GM19397 (cell line): ENCODE measurements around the gene XPNPEP1.

Experiments used
- ATAC-seq: cut with Tn5 transposase; IDR thresholded peaks from one replicate; pipeline ENCODE4 v1.9.1; 2021; ENCODE audit warnings: mild to moderate bottlenecking, moderate library complexity; ENCODE audit not compliant: unreplicated experiment

XPNPEP1 gene

GRCh38 chr10:109866995-109867635, 56.2 kb downstream of the XPNPEP1 start:
- no peak for ATAC-seq

DNA sequence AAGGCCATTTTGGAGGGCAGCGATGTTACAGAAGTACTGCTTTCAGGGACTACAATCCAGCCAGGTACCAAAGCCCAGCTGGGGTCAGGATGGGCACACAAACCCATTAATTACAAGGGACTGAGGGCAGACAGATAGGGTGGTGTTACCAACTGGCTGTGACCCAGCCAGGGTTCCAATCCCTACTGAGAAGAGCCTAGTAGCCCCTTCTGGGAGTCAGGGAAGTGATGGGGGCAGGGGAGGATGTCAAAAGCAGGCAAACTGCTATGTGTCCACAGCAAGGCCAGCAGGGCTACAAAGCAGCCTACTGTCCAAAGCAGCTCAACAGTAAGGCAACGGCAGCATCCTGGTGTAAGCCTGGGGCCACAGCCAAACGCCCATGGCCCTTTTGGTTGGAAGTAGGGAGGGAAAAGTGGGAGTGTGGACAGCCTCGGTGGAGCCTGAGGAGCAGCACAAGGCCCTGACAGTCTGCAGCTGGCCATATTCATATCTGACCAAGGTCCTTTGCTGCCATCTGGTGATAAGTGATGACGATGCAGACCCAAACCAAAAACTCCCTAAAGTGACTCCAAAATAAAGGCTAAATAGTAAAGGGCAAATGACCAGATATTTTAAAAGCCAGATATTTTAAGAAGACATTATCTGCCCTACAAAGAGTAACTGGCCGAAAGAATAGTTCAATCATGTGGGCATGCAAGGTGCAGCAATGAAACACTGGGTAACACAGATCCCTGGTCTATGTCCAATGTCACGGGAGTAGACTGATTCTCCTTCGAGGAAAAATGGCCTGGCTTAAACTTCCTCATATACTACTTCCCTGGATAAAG, 56.9 kb downstream of the XPNPEP1 start:
- no peak for ATAC-seq

- ATAC-seq = no peak
These were observed 59.5 kb downstream of the XPNPEP1 start for GRCh38 chr10:109863775-109864174.

GRCh38 chr10:109862738-109863137, 60.6 kb downstream of the XPNPEP1 start:
- ATAC-seq = no peak

- ATAC-seq = no peak
These were observed 61.3 kb downstream of the XPNPEP1 start for GRCh38 chr10:109862041-109862440.

DNA sequence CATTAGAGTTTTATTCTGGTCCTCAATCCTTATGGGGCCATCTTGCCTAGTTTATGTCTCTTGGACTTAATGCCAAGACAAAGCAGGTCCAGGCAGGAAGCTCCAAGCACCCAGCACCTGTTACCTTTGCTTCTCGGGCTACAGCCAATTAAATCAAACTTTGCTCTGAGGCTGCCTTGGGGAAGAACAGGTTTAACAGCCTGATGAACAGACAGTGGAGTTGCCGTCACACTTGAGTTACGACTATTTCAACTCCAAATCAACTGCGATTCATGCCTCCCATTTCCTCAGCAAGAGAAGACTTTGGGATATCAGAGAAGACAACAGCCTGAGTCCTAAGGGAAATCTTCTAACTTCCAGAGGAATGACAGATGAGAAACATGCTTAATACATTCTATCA, 62.2 kb downstream of the XPNPEP1 start:
- no peak for ATAC-seq

DNA sequence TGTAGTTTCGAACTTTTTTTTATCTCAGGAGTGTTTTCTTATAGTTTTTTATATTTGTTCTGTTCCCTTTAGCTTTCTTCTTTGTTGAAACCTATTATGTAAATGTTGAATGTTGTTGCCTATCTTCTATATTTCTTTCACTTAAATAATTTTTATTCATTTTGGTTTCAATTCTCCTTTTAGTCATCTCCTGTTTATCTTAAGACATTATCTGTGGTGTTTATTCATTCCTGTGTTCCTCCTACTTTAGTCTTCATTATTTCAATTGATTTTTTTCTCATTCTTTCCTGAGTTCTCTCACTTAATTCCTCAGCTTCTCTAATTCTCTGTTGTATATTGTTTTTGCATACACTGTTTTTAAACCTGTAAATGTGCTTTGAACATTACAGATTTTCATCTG, 64.1 kb downstream of the XPNPEP1 start:
- no peak for ATAC-seq

DNA sequence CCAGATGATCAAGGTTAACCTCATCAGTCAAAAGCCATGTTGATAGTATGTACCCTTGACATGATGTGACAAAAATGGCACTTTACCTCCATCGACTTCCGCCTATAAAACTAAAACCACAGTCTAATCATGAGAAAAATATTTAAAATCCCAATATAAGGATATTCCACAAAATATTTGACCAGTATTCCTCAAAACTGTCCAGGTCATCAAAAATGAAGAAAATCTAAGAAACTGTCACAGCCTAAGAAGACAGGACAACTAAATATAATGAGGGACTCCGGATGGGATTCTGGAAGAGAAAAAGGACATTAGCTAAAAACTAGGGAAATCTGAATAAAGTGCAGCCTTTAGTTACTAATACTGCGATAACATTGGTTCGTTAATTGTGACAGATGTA, 67.6 kb downstream of the XPNPEP1 start:
- ATAC-seq = no peak

- no peak for ATAC-seq
These were observed 69.4 kb downstream of the XPNPEP1 start for GRCh38 chr10:109853921-109854320.

- peak; percentile 89 for ATAC-seq
These were observed 70.8 kb downstream of the XPNPEP1 start for GRCh38 chr10:109852475-109853037.

- ATAC-seq = peak; percentile 14
These were observed 71.5 kb downstream of the XPNPEP1 start for GRCh38 chr10:109851616-109852474.

DNA sequence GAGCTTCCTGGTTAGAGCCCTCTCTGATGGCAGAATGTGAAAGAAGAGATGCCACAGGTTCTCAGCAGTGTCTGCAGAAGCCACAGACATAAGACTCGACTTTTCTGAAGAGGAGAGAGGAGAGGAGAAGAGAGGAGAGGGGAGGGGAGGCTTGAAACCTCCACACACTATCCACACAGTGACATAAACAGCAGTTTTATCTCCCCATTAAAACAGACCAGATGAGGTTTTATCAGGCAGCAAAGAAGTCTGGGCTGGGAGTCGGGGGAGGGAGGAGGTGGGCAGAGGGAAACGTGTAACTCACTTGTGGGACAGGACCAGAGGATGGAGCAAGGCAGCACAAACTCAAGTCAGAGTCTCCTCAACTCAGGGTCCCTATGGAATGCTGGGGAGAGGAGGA, 76.5 kb downstream of the XPNPEP1 start:
- no peak for ATAC-seq

- ATAC-seq = no peak
These were observed 78.0 kb downstream of the XPNPEP1 start for GRCh38 chr10:109845308-109845707.

GRCh38 chr10:109838592-109839244, 84.6 kb downstream of the XPNPEP1 start:
- ATAC-seq = no peak

GRCh38 chr10:109837384-109837783, 85.9 kb downstream of the XPNPEP1 start:
- ATAC-seq = no peak

DNA sequence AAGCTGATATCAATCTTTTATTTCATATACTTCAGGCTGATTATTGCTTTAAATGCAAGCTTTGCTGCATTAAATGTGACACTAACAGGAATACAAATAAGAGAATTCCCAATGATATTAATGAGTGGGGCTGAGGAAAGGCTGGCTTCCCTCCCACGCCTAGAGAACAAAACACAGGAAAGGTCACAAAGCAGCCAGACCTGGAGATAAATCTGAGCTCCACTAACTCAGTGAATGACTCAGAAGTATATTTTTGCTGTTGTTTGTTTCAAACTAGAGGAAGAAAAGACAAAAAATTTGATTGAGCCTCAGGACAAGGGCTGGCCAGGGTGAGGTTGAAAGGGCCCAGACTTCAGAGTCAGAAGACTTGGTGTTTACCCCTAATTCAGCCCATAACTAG, 88.1 kb downstream of the XPNPEP1 start:
- ATAC-seq = no peak

GRCh38 chr10:109831846-109832245, 91.5 kb downstream of the XPNPEP1 start:
- ATAC-seq = no peak

DNA sequence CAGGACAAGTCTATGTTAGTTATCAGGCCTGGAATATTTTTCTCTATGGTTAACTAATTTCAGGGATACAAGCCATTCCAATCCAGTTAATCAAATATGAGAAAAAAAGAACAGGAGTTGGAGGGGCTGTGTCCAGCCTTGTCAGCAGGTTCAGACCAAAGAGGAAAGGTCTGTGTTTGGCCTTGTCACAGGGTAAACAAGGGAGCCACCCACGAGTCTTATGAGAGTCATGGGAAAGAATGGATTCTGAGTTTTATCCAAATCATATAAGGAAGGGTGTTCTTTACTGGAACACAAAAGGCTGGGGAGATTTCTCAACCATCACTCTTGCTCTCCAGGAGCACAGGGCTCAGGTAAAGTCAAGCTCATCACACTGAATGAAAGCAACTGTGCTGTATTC, 99.1 kb downstream of the XPNPEP1 start:
- ATAC-seq = no peak

DNA sequence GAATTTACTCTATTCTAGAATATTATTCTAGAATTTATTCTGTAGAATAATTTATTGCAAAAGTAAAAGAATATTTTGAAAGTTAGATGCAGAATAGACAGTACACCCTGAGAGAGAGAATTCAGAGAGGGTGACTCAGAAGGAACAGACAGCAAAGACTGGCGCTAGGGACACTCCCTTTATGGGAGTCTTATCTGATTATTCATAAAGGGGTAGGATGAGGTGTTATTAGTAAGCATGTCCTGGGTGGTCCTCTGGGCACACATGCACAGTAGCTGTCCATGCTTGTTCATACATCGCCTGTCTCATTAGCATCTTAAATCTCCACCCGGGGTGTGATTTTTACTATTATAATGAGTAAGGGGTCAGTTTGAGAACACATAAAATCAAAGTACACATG, 100.1 kb downstream of the XPNPEP1 start:
- no peak for ATAC-seq

- ATAC-seq = no peak
These were observed 101.6 kb downstream of the XPNPEP1 start for GRCh38 chr10:109821672-109822071.
